ENCODE measurements around the gene PGC. TPM values are rescaled to one million over a fixed set of nuclear protein-coding genes. Genes with fewer than 3 reads are reported as not detected.
A peak's percentile ranks its signal among the peaks of the same experiment; 100 is the strongest.

PGC gene
- total and polyA plus RNA-seq, 9 of the 15 experiments (the other 6 are each of a cell fraction or from before 2014, with no cell fraction given) = 0.17 to 0.40 TPM; not detected in 7

DNA sequence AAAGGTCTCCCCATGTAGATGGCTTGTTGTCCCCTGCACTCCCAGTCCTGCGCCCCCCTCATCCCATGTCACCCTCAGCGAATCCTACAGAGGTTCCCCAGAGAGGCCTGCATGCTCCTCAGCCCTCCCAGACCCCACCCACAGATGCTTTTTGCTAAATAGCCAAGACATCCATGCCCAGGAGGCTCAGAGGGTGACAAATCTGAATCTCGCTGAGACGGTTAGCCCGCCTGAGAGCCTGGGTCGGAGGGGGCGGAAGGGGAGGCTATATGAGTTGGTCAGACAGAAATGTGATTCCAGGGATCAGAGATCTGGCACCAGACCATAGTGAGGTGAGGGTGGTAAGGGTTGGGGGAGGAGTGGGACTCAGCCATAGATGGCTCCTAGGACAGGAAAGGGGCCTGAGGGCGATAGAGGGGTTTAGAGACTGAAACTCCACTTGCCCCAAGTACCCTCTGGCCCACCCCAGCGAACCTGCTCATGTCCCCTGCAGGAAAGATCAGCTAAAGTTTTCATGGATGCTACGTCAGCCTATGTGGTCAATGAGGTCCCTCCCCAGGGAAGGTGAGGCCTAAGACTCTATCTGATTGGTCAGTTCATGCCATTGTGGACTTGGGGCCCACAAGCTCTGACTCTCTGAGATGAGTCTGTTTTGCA, 45.0 kb downstream of the PGC start:
- ChIA-PET POLR2A (interaction anchor here (0.6 to 1.5 kb wide), 6 partner anchors 10 to 633 kb away, joined by 3 to 6 read pairs (median 3); no protein-coding TSS in a partner anchor), CTCF (ENCODE audit: low intra/inter-chr PET ratio) (no interaction called here)
- Histone ChIP-seq H3K79me2 (ENCODE audit: control insufficient read depth, insufficient read depth, low read length) (no peaks in the 10 kb centered on the region), H3K27ac (ENCODE audit: extremely low read depth, low read depth, low read length) (no peak overlapping the region), H2AFZ (ENCODE audit: low read depth, low read length) (no peak overlapping the region), H3K4me3 (no peak overlapping the region), H4K20me1 (replicated peaks; ENCODE audit: control insufficient read depth, insufficient read depth, low read length) (peaks cover 12% of the 10 kb centered on the region; the same call in 1 of the 2 replicates), H3K4me2 (ENCODE audit: insufficient read depth, low read length) (no peak overlapping the region), H3K9me3 (replicated peaks; ENCODE audit: control insufficient read depth, insufficient read depth, low read depth, low read length) (no peaks in the 10 kb centered on the region), H3K9me1 (ENCODE audit: control insufficient read depth, insufficient read depth, low read length) (no peaks in the 10 kb centered on the region), H3K4me1 (replicated peaks in 1 of 2; ENCODE audit: control insufficient read depth in 2 of 2, insufficient read depth in 2 of 2, low read length in 2 of 2) (peaks cover 0 to 6% of the 10 kb centered on the region in 2 experiments; a peak in 2 of 5 replicates), H3K36me3 (ENCODE audit: control insufficient read depth, insufficient read depth, low read length) (no peaks in the 10 kb centered on the region), H3K9ac (ENCODE audit: insufficient read depth in 1 of 2, low read depth in 2 of 2, low read length in 2 of 2) (no peak overlapping the region), H3K27me3 (ENCODE audit: control insufficient read depth in 2 of 2, insufficient read depth in 2 of 2, low read length in 2 of 2) (peaks cover 0 to 26% of the 10 kb centered on the region in 2 experiments; a peak in 2 of 5 replicates)
- FAIRE-seq = peak; percentile 59
- intact Hi-C loops (cut with micrococcal nuclease) = loop anchor here (10.0 kb wide), 1 partner anchor 343 kb away; no protein-coding TSS in a partner anchor
- in situ Hi-C loops (cut with MboI) = no loop called here
- no peak for ATAC-seq
- no TSS peak for BruUV-seq (replicated peaks)
- TF ChIP-seq ZNF174 (CRISPR knock-in tag; IDR thresholded peaks at IDR 0.05) (no peak), STAG1 (CRISPR knock-in tag; IDR thresholded peaks at IDR 0.05; ENCODE audit: borderline replicate concordance) (no peak), TRIM24 (IDR thresholded peaks at IDR 0.05) (no peak), MEIS2 (IDR thresholded peaks at IDR 0.05; ENCODE audit: partially characterized antibody) (no peak), SIN3B (IDR thresholded peaks at IDR 0.05; ENCODE audit: low read depth) (no peak), TRIM28 (IDR thresholded peaks at IDR 0.05) (no peak), THRAP3 (IDR thresholded peaks at IDR 0.05; ENCODE audit: borderline replicate concordance) (no peak), PURB (CRISPR knock-in tag; IDR thresholded peaks at IDR 0.05; ENCODE audit: low read depth) (no peak), HNRNPL (IDR thresholded peaks at IDR 0.05; ENCODE audit: low read depth, low read length) (no peak), JUND (IDR thresholded peaks at IDR 0.05; ENCODE audit: borderline replicate concordance, low read depth, low read length) (no peak), JUND (tag; IDR thresholded peaks at IDR 0.05; ENCODE audit: borderline replicate concordance, low read depth, low read length) (no peak)
- 26% methylated on average over 10 of the region's 10 CpGs for WGBS (ENCODE audit: insufficient coverage, low coverage, missing lambda C conversion rate)
- peak in 3 of 4 experiments; percentile 36 to 44 (median 39) for DNase-seq (ENCODE audit: extremely low read depth in 1 of 4, low spot score in 3 of 4)
